ENCODE data around the gene GPN3.
"Not testable (repeated sequence)": the region's sequence is repeated elsewhere in the genome, so short reads cannot be mapped to it uniquely, and the experiment has no call there.

GPN3 gene

GRCh38 chr12:110405126-110405662, 62.9 kb downstream of the GPN3 start:
- H3K27me3 ChIP-seq (ENCODE audit: insufficient read depth, insufficient read length); H3K4me1 ChIP-seq (ENCODE audit: insufficient read depth, insufficient read length); H3K9me3 ChIP-seq (ENCODE audit: insufficient read depth, low read length); H3K4me3 ChIP-seq (ENCODE audit: insufficient read length, low read depth); H3K9ac ChIP-seq (ENCODE audit: insufficient read length, low read depth); DNase-seq (ENCODE audit: low read depth, low spot score): not testable (repeated sequence)
- H3K36me3 ChIP-seq (ENCODE audit: insufficient read depth, insufficient read length, low read length): peaks cover 22% of the 10 kb centered on the region

GRCh38 chr12:110403976-110404682, 63.9 kb downstream of the GPN3 start:
- H3K9me3 ChIP-seq (ENCODE audit: insufficient read depth, low read length): no peaks in the 10 kb centered on the region
- peaks cover 26% of the 10 kb centered on the region for H3K36me3 ChIP-seq (ENCODE audit: insufficient read depth, insufficient read length, low read length)
- H3K4me3 ChIP-seq (ENCODE audit: insufficient read length, low read depth): peak overlapping the region; percentile 94
- peak; percentile 44 for DNase-seq (ENCODE audit: low read depth, low spot score)
- H3K9ac ChIP-seq (ENCODE audit: insufficient read length, low read depth): peak overlapping the region; percentile 97
- no peaks in the 10 kb centered on the region for H3K27me3 ChIP-seq (ENCODE audit: insufficient read depth, insufficient read length)
- TF ChIP-seq YY1 (IDR thresholded peaks at IDR 0.05; ENCODE audit: insufficient read depth, insufficient read length) (no peak), SUZ12 (IDR thresholded peaks at IDR 0.05; ENCODE audit: extremely low read depth, insufficient read depth, insufficient read length) (no peak), ZNF274 (IDR thresholded peaks at IDR 0.05; ENCODE audit: low read depth, low read length) (no peak)
- no peaks in the 10 kb centered on the region for H3K4me1 ChIP-seq (ENCODE audit: insufficient read depth, insufficient read length)

- TF ChIP-seq YY1 (IDR thresholded peaks at IDR 0.05; ENCODE audit: insufficient read depth, insufficient read length): peak; percentile 80
- TF ChIP-seq ZNF274 (IDR thresholded peaks at IDR 0.05; ENCODE audit: low read depth, low read length): no peak
- TF ChIP-seq SUZ12 (IDR thresholded peaks at IDR 0.05; ENCODE audit: extremely low read depth, insufficient read depth, insufficient read length): no peak
- Histone ChIP-seq H3K4me3 (ENCODE audit: insufficient read length, low read depth) (peak within 1 kb of the TSS; percentile 94), H3K9ac (ENCODE audit: insufficient read length, low read depth) (peak within 1 kb of the TSS; percentile 97), H3K4me1 (ENCODE audit: insufficient read depth, insufficient read length) (no peaks in the 10 kb centered on the region), H3K27me3 (ENCODE audit: insufficient read depth, insufficient read length) (no peaks in the 10 kb centered on the region), H3K9me3 (ENCODE audit: insufficient read depth, low read length) (no peaks in the 10 kb centered on the region), H3K36me3 (ENCODE audit: insufficient read depth, insufficient read length, low read length) (peaks cover 26% of the 10 kb centered on the region)
- DNase-seq (ENCODE audit: low read depth, low spot score): peak; percentile 77
Observed at GRCh38 chr12:110403146-110403975, 64.7 kb downstream of the GPN3 start, which contains the start of gene ANAPC7. Gene ANAPC7 (minus strand): TSS chr12:110403708. CDS start chr12:110403627, 81 bp downstream.

Measured in NT2/D1 (cell line).